K562 (cell line): ENCODE measurements around the gene TOR1AIP2. TPM values are rescaled to one million over a fixed set of nuclear protein-coding genes. Genes with fewer than 3 reads are reported as not detected.

Experiments used
- ATAC-seq: fragments of 200-7000 bp; cut with Tn5 transposase; 3 replicates; pipeline ENCODE4 v1.9.1; 2020; ENCODE audit warnings: moderate library complexity
- BruUV-seq: library from RNA; stranded (reverse); fragments of 400-500 nt; replicated peaks from 2 replicates; lab custom pipeline; 2021; lab: Mats Ljungman, UMichigan
- CTCF ChIA-PET: fragments of 300-600 bp; formaldehyde crosslinking; extraction: SDS; loops from one replicate; lab custom pipeline; 2021; ENCODE audit warnings: low intra/inter-chr PET ratio; lab: Yijun Ruan, JAX
- POLR2A ChIA-PET: fragments of 300-600, 350-650 bp; sonication (Branson Sonifier 250); formaldehyde crosslinking; extraction: SDS; loops from one replicate; lab custom pipeline; 2021; ENCODE audit warnings: antibody characterized with exemption, inconsistent platforms; lab: Yijun Ruan, JAX
- DNase-seq, 4 experiments: peaks; one replicate each; pipeline versions ENCODE4 v3.0.0 to v3.0.0-alpha.2; 2011 to 2018; ENCODE audit warnings: low spot score in 3 of 4, mixed read lengths in 3 of 4; ENCODE audit errors: extremely low read depth in 1 of 4
- FAIRE-seq: peaks from 2 replicates; lab custom pipeline; 2011; peaks lifted over from hg19 to GRCh38; lab: Jason Lieb, UNC
- H2AFZ ChIP-seq: 2 replicates; pipeline ENCODE4 v1.6.0; 2011; ENCODE audit warnings: low read depth, low read length, control low read depth, inconsistent platforms
- H3K27ac ChIP-seq: fragments of 200-600 bp; 3 replicates; pipeline ENCODE4 v1.8.0; 2011; ENCODE audit warnings: low read depth, mild to moderate bottlenecking, control low read depth, inconsistent platforms, low read length, moderate library complexity, mixed read lengths; ENCODE audit errors: extremely low read depth
- H3K27me3 ChIP-seq, 2 experiments: fragments of 300-600 bp in 1 of 2; 2 replicates in 1 of 2; 3 replicates in 1 of 2; pipeline versions ENCODE4 v1.6.0 to v1.8.0; 2011; ENCODE audit warnings: inconsistent platforms in 2 of 2, low read length in 2 of 2, mild to moderate bottlenecking in 1 of 2, mixed read lengths in 1 of 2, moderate library complexity in 1 of 2; ENCODE audit not compliant: control insufficient read depth in 2 of 2, insufficient read depth in 2 of 2
- H3K36me3 ChIP-seq: fragments of 300-600 bp; 3 replicates; pipeline ENCODE4 v1.8.0; 2011; ENCODE audit warnings: mild to moderate bottlenecking, low read length, inconsistent platforms; ENCODE audit not compliant: control insufficient read depth, insufficient read depth
- H3K4me1 ChIP-seq, 2 experiments: fragments of 200-600 bp in 1 of 2; replicated peaks in 1 of 2; 2 replicates in 1 of 2; 3 replicates in 1 of 2; pipeline versions ENCODE4 v1.5.1 to v1.8.0; 2011; ENCODE audit warnings: inconsistent platforms in 2 of 2, low read length in 2 of 2, mild to moderate bottlenecking in 1 of 2, mixed read lengths in 1 of 2, moderate library complexity in 1 of 2; ENCODE audit not compliant: control insufficient read depth in 2 of 2, insufficient read depth in 2 of 2
- H3K4me2 ChIP-seq: 2 replicates; pipeline ENCODE4 v1.6.1; 2011; ENCODE audit warnings: low read length, control low read depth, inconsistent platforms, mixed read lengths; ENCODE audit not compliant: insufficient read depth
- H3K4me3 ChIP-seq: fragments of 200-600 bp; sonication (generic), shearing (Covaris generic); 2 replicates; pipeline ENCODE4 v1.5.1; 2016; ENCODE audit warnings: control low read depth, inconsistent platforms
- H3K79me2 ChIP-seq: fragments of 200-600 bp; 3 replicates; pipeline ENCODE4 v1.8.0; 2011; ENCODE audit warnings: low read length, inconsistent platforms; ENCODE audit not compliant: control insufficient read depth, insufficient read depth
- H3K9ac ChIP-seq, 2 experiments: 2 replicates each; pipeline versions ENCODE4 v1.6.0 to v1.6.1; 2011; ENCODE audit warnings: low read depth in 2 of 2, low read length in 2 of 2, control low read depth in 1 of 2, inconsistent platforms in 1 of 2, mild to moderate bottlenecking in 1 of 2, mixed read lengths in 1 of 2; ENCODE audit not compliant: insufficient read depth in 1 of 2
- H3K9me1 ChIP-seq: one replicate; pipeline ENCODE4 v1.6.0; 2011; ENCODE audit warnings: inconsistent platforms, mild to moderate bottlenecking, low read length, moderate library complexity; ENCODE audit not compliant: control insufficient read depth, insufficient read depth
- H3K9me3 ChIP-seq: replicated peaks from 2 replicates; pipeline ENCODE4 v1.5.1; 2011; ENCODE audit warnings: low read depth, low read length, inconsistent platforms; ENCODE audit not compliant: control insufficient read depth, insufficient read depth
- H4K20me1 ChIP-seq: replicated peaks from 2 replicates; pipeline ENCODE4 v1.6.1; 2011; ENCODE audit warnings: low read length, inconsistent platforms, mixed read lengths; ENCODE audit not compliant: control insufficient read depth, insufficient read depth
- BRF2 ChIP-seq: IDR thresholded peaks from 3 replicates; pipeline ENCODE4 v1.6.1; 2011; ENCODE audit warnings: borderline replicate concordance, mild to moderate bottlenecking; ENCODE audit not compliant: insufficient read length, insufficient read depth
- DIDO1 ChIP-seq: fragments of 450-650 bp; IDR thresholded peaks from 2 replicates; pipeline ENCODE4 v1.6.1; 2016; ENCODE audit warnings: low read depth, missing biosample characterization, missing genetic modification characterization
- DNMT1 ChIP-seq: fragments of 450-650 bp; IDR thresholded peaks from 2 replicates; pipeline ENCODE4 v1.6.1; 2016; ENCODE audit warnings: antibody characterized with exemption, mild to moderate bottlenecking
- PHB ChIP-seq: fragments of 250-450 bp; sonication (Bioruptor Pico); IDR thresholded peaks from 2 replicates; pipeline ENCODE4 v1.5.0; 2021
- POLR2AphosphoS2 ChIP-seq: IDR thresholded peaks from 2 replicates; pipeline ENCODE4 v1.6.1; 2012; ENCODE audit warnings: low read length, improper control_type of control experiment
- RAD21 ChIP-seq, 2 experiments: fragments of 250-450 bp in 1 of 2; fragments of 450-650 bp in 1 of 2; sonication (Bioruptor Pico) in 1 of 2; formaldehyde crosslinking in 1 of 2; IDR thresholded peaks in 1 of 2; conservative IDR thresholded peaks in 1 of 2; 2 replicates each; pipeline versions ENCODE4 v1.4.0 to v1.8.0; 2020 to 2022; ENCODE audit warnings: mild to moderate bottlenecking in 2 of 2, moderate library complexity in 1 of 2
- SIN3B ChIP-seq: fragments of 450-650 bp; IDR thresholded peaks from 2 replicates; pipeline ENCODE4 v1.6.1; 2017; ENCODE audit warnings: low read depth, mild to moderate bottlenecking, moderate library complexity
- SMARCB1 ChIP-seq: IDR thresholded peaks from 2 replicates; pipeline ENCODE4 v1.6.1; 2011; ENCODE audit warnings: improper control_type of control experiment, low read depth; ENCODE audit not compliant: insufficient read length
- SRF ChIP-seq, 2 experiments: fragments of 250-450, 450-650 bp in 1 of 2; sonication (Bioruptor Pico) in 1 of 2; sonication (generic) in 1 of 2; formaldehyde crosslinking; IDR thresholded peaks; 2 replicates each; pipeline versions ENCODE4 v1.5.0 to v1.5.1; 2020 to 2022; ENCODE audit warnings: mild to moderate bottlenecking in 1 of 2, missing genetic modification reagents in 1 of 2
- ZNF57 ChIP-seq: fragments of 450-650 bp; formaldehyde crosslinking; IDR thresholded peaks from 2 replicates; pipeline ENCODE4 v1.4.0; 2020; ENCODE audit warnings: mild to moderate bottlenecking, moderate library complexity
- ZNF778 ChIP-seq: fragments of 450-650 bp; formaldehyde crosslinking; IDR thresholded peaks from 2 replicates; pipeline ENCODE4 v1.4.0; 2020; ENCODE audit warnings: mild to moderate bottlenecking, moderate library complexity
- WGBS: fragments of 100-300 bp; shearing (Covaris generic); methylation state at CpG from one replicate; pipeline ENCODE4 v1.1.6; 2016; ENCODE audit warnings: low coverage, mixed read lengths; ENCODE audit not compliant: insufficient coverage; ENCODE audit errors: missing lambda C conversion rate; 5-methylcytosine and 5-hydroxymethylcytosine counted together
- in situ Hi-C: fragments of 300-500 bp; cut with MboI; formaldehyde crosslinking; loops from 4 replicates; pipeline ENCODE4 v1.15.0; 2018; ENCODE audit warnings: inconsistent platforms, mixed read lengths
- intact Hi-C: fragments of 100-400 bp; cut with micrococcal nuclease; formaldehyde crosslinking; loops from 2 replicates; pipeline ENCODE4 v1.14.2; 2022
- polyA plus RNA-seq, 8 experiments: library from polyadenylated mRNA; depleted of rRNA in 4 of 8; stranded (reverse) in 5 of 8; unstranded in 3 of 8; fragments of >200 nt; fragmentation: Nextera tagmentation in 2 of 8; fragmentation: Illumina TruSeq in 1 of 8; extraction: Ambion mirVana in 2 of 8; extraction: Trizol in 1 of 8; gene quantifications; 2 replicates each; pipeline versions ENCODE4 v1.2.1 to v1.2.3, GENCODE V29; 2011 to 2014; ENCODE audit warnings: inconsistent platforms in 1 of 8, missing spikeins in 1 of 8
- total RNA-seq, 7 experiments: library from RNA; depleted of rRNA in 6 of 7; stranded (reverse); fragments of >200 nt in 6 of 7; fragmentation: Illumina TruSeq in 2 of 7; extraction: Trizol in 2 of 7; gene quantifications; 2 replicates each; pipeline versions ENCODE4 v1.2.1 to v1.2.3, GENCODE V29; 2011 to 2021; ENCODE audit warnings: low replicate concordance in 1 of 7
- TF ChIP-seq, protein P1 (sequence below), 2 experiments: fragments of 450-650 bp in 1 of 2; sonication (generic) in 1 of 2; formaldehyde crosslinking in 1 of 2; IDR thresholded peaks in 1 of 2; conservative IDR thresholded peaks in 1 of 2; 2 replicates each; pipeline versions ENCODE4 v1.6.1 to v1.8.1; 2016 to 2023; ENCODE audit warnings: mild to moderate bottlenecking in 2 of 2, moderate library complexity in 2 of 2, inconsistent platforms in 1 of 2, missing genetic modification reagents in 1 of 2

The TOR1AIP2 gene
- total and polyA plus RNA-seq, 9 of the 15 experiments (the other 6 are each of a cell fraction or from before 2014, with no cell fraction given) = 16.7 to 122 (median 41.4) TPM

DNA sequence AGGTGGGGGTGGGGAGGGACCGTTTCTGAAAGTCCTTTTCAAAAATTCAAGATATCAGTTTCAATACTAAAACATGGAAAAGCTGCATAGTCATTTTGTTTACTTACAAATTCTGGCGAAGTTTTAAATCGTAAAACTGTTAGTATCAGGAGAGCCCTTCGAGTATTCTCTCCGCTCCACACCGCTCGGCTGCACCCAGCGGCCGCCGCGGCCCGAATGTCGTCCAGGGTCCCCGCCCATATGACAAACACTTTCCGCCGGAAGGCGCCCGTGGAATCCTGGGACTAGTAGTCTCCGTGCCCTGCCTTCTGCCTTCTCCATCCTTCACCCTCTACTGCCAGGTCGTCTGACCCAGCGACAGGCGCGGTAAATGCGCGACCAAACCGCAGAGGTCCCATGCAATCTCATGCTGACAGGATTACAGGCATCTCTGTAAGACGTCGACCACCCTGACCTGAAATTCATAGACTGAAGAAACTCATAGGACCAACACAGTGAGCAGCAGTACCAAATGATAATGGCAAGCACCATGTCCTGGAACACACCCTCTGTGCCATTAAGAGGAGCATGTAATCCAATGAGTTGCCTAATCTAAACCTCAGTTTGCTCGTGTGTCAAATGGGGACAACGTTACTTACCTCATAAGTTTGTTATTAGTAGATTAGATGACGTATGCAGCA is at the start of gene TOR1AIP2 (continued):
- TF ChIP-seq SMARCB1 = no peak
- no peak for TF ChIP-seq BRF2
- no peak for TF ChIP-seq DNMT1
- TF ChIP-seq ZNF57 (CRISPR knock-in tag) = no peak
- TF ChIP-seq POLR2AphosphoS2 = peak; percentile 91; the same call in 1 of the 2 replicates
- TF ChIP-seq SRF (CRISPR knock-in tag; IDR thresholded peaks at IDR 0.05) = 0 out of 4 replicates have a peak, but pooled peaks of 1 of the 2 experiments have one; percentile 42
- no peak for TF ChIP-seq RAD21 (CRISPR knock-in tag; conservative IDR thresholded peaks at IDR 0.05 in 1 of 2, IDR thresholded peaks at IDR 0.05 in 1 of 2)
- no peak for TF ChIP-seq ZNF778 (CRISPR knock-in tag)
- TF ChIP-seq SIN3B = no peak; the same call in 1 of the 2 replicates

DNA sequence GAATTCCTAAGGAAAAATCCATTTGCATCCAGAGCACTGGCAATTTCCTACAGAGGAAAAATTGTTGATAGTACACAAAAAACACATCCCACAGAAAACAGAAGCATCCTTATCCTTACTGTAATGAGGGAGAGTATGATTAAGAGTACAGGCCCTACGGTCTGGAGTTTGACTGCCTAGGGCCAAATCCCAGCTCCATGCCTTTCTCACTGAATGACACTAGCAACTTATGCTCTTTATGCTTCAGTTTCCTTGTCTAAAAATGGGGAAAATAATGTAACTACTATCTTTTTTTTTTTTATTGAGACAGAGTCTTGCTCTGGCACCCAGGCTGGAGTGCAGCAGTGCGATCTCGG is 49.2 kb upstream of the TOR1AIP2 start:
- no peaks in the 10 kb centered on the region for H3K9me1 ChIP-seq
- BruUV-seq = no TSS peak
- FAIRE-seq (no peak), DNase-seq (no peak), ATAC-seq (no peak)
- no peaks in the 10 kb centered on the region for H4K20me1 ChIP-seq
- H3K27ac ChIP-seq = no peak overlapping the region
- no peak overlapping the region for H3K9ac ChIP-seq
- TF ChIP-seq, protein P1, sequence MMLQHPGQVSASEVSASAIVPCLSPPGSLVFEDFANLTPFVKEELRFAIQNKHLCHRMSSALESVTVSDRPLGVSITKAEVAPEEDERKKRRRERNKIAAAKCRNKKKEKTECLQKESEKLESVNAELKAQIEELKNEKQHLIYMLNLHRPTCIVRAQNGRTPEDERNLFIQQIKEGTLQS (IDR thresholded peaks at IDR 0.05) = peak; percentile 1; the same call in 1 of the 2 replicates
- TF ChIP-seq, protein P1 (CRISPR knock-in tag; conservative IDR thresholded peaks at IDR 0.05) = no peak
- no peak for TF ChIP-seq PHB (CRISPR knock-in tag)
- TF ChIP-seq DIDO1 (tag) = no peak
- 90% methylated on average over 3 of the region's 3 CpGs for WGBS
- no peak overlapping the region for H2AFZ ChIP-seq
- in situ Hi-C loops (no loop called here), intact Hi-C loops (no loop called here)
- H3K36me3 ChIP-seq = no peaks in the 10 kb centered on the region
- no peak overlapping the region for H3K4me2 ChIP-seq
- ChIA-PET POLR2A (interaction anchor here (1.2 to 3.5 kb wide), 3 partner anchors 9 to 26 kb away, joined by 3 to 19 read pairs (median 9); no protein-coding TSS in a partner anchor), CTCF (no interaction called here)
- H3K27me3 ChIP-seq = no peaks in the 10 kb centered on the region
- no peaks in the 10 kb centered on the region for H3K9me3 ChIP-seq
- no peaks in the 10 kb centered on the region for H3K79me2 ChIP-seq
- H3K4me1 ChIP-seq = peaks cover 0 to 6% of the 10 kb centered on the region in 2 experiments; a peak in 1 of 5 replicates
- H3K4me3 ChIP-seq = no peak overlapping the region
